Neural cell (in vitro differentiated cells): ENCODE data around the gene DOCK4.

Experiments
- MXI1 ChIP-seq: fragments of 450-650 bp; conservative IDR thresholded peaks from 2 replicates; pipeline ENCODE4 v1.6.1; 2014; ENCODE audit warnings: antibody characterized with exemption, mild to moderate bottlenecking; ENCODE audit not compliant: poor library complexity, severe bottlenecking
- POLR2AphosphoS5 ChIP-seq: IDR thresholded peaks from 2 replicates; pipeline ENCODE4 v1.6.1; 2012
- TF ChIP-seq, protein P1 (sequence below): fragments of 450-650 bp; IDR thresholded peaks from 2 replicates; pipeline ENCODE4 v1.5.1; 2014; ENCODE audit warnings: antibody characterized with exemption, mild to moderate bottlenecking, moderate library complexity; ENCODE audit not compliant: poor library complexity, severe bottlenecking
- TF ChIP-seq, protein P2 (sequence below): IDR thresholded peaks from 2 replicates; pipeline ENCODE4 v1.6.1; 2012; ENCODE audit warnings: borderline replicate concordance

DNA sequence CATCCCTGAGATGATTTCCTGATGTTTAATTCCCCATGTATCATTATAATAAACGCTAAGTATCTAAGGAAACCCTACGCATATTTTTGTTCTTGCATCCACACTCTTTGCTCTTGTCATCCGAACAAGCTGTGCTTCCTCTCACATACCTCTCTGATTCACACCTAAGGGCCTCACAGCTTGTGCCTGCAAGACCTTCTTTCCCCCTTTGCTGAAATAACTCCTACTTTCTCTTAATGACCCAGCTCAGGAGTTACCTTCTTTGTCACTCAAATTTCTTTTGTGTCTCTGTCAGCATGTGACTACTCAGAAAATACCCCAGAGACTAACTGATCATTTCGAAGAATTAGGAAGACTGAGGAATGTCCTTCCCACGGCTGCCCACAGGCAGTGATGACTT is 434.6 kb downstream of the DOCK4 start:
- TF ChIP-seq, protein P1, sequence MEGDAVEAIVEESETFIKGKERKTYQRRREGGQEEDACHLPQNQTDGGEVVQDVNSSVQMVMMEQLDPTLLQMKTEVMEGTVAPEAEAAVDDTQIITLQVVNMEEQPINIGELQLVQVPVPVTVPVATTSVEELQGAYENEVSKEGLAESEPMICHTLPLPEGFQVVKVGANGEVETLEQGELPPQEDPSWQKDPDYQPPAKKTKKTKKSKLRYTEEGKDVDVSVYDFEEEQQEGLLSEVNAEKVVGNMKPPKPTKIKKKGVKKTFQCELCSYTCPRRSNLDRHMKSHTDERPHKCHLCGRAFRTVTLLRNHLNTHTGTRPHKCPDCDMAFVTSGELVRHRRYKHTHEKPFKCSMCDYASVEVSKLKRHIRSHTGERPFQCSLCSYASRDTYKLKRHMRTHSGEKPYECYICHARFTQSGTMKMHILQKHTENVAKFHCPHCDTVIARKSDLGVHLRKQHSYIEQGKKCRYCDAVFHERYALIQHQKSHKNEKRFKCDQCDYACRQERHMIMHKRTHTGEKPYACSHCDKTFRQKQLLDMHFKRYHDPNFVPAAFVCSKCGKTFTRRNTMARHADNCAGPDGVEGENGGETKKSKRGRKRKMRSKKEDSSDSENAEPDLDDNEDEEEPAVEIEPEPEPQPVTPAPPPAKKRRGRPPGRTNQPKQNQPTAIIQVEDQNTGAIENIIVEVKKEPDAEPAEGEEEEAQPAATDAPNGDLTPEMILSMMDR, result no peak
- TF ChIP-seq POLR2AphosphoS5 (no peak), MXI1 (no peak)
- TF ChIP-seq, protein P2, sequence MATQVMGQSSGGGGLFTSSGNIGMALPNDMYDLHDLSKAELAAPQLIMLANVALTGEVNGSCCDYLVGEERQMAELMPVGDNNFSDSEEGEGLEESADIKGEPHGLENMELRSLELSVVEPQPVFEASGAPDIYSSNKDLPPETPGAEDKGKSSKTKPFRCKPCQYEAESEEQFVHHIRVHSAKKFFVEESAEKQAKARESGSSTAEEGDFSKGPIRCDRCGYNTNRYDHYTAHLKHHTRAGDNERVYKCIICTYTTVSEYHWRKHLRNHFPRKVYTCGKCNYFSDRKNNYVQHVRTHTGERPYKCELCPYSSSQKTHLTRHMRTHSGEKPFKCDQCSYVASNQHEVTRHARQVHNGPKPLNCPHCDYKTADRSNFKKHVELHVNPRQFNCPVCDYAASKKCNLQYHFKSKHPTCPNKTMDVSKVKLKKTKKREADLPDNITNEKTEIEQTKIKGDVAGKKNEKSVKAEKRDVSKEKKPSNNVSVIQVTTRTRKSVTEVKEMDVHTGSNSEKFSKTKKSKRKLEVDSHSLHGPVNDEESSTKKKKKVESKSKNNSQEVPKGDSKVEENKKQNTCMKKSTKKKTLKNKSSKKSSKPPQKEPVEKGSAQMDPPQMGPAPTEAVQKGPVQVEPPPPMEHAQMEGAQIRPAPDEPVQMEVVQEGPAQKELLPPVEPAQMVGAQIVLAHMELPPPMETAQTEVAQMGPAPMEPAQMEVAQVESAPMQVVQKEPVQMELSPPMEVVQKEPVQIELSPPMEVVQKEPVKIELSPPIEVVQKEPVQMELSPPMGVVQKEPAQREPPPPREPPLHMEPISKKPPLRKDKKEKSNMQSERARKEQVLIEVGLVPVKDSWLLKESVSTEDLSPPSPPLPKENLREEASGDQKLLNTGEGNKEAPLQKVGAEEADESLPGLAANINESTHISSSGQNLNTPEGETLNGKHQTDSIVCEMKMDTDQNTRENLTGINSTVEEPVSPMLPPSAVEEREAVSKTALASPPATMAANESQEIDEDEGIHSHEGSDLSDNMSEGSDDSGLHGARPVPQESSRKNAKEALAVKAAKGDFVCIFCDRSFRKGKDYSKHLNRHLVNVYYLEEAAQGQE, result no peak
